ENCODE data around the gene EPHX1.

DNA sequence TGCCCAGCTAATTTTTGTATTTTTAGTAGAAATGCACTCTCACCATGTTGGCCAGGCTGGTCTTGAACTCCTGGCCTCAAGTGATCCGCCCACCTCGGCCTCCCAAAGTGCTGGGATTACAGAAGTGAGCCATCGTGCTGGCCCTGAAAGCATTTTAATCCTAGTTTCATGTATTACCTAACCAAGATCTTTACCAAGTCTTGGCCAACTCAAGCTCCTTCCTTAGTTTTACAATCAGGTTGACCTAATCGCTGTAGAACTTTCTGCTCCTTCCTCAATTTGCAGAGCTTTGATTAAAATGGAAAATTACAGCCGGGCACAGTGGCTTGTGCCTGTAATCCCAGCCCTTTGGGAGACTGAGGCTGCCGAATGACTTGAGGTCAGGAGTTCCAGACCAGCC is 75.4 kb downstream of the EPHX1 start:
- TF ChIP-seq POLR2A (IDR thresholded peaks at IDR 0.05; ENCODE audit: low read length): no peak
- TF ChIP-seq GATA1 (IDR thresholded peaks at IDR 0.05; ENCODE audit: low read depth, low read length): no peak

Measured in erythroblast (primary cell).